SK-N-SH (cell line): ENCODE measurements around the gene IQCF2. TPM values are rescaled to one million over a fixed set of nuclear protein-coding genes. Genes with fewer than 3 reads are reported as not detected.

Source experiments
- CTCF ChIA-PET: fragments of 300-600, 350-600 bp; formaldehyde crosslinking; extraction: SDS; loops from one replicate; lab custom pipeline; 2021; lab: Yijun Ruan, JAX
- POLR2A ChIA-PET: fragments of 350-600 bp; sonication (Branson Sonifier 250); formaldehyde crosslinking; extraction: SDS; loops from one replicate; lab custom pipeline; 2020; ENCODE audit warnings: antibody characterized with exemption, inconsistent platforms; lab: Yijun Ruan, JAX
- DNase-seq: peaks from one replicate; pipeline ENCODE4 v3.0.0; 2012
- H2AFZ ChIP-seq: fragments of 200-600 bp; sonication (generic); 2 replicates; pipeline ENCODE4 v1.8.1; 2016; ENCODE audit warnings: antibody characterized with exemption, mild to moderate bottlenecking, low read depth
- H3F3A ChIP-seq: fragments of 200-600 bp; sonication (generic); replicated peaks from 2 replicates; pipeline ENCODE3; 2016; ENCODE audit warnings: antibody characterized with exemption, mild to moderate bottlenecking; ENCODE audit not compliant: insufficient read depth
- H3K27ac ChIP-seq, 2 experiments: fragments of 200-500 bp in 1 of 2; fragments of 200-600 bp in 1 of 2; sonication (Bioruptor generic) in 1 of 2; sonication (generic), shearing (Covaris generic) in 1 of 2; 2 replicates each; pipeline versions ENCODE4 v1.5.1 to v1.6.1; 2014 to 2016; ENCODE audit warnings: low read depth in 2 of 2, inconsistent platforms in 1 of 2, low read length in 1 of 2, mild to moderate bottlenecking in 1 of 2, mixed read lengths in 1 of 2
- H3K27me3 ChIP-seq: fragments of 200-600 bp; sonication (generic), shearing (Covaris generic); 2 replicates; pipeline ENCODE4 v1.6.1; 2016; ENCODE audit warnings: mixed run types; ENCODE audit not compliant: insufficient read depth
- H3K36me3 ChIP-seq, 2 experiments: fragments of 200-500 bp in 1 of 2; fragments of 200-600 bp in 1 of 2; sonication (Bioruptor generic) in 1 of 2; sonication (generic) in 1 of 2; replicated peaks in 1 of 2; 2 replicates each; pipeline versions ENCODE3 to v1.5.1; 2014 to 2016; ENCODE audit warnings: low read length in 1 of 2, mild to moderate bottlenecking in 1 of 2; ENCODE audit not compliant: insufficient read depth in 2 of 2, control insufficient read depth in 1 of 2
- H3K4me1 ChIP-seq, 2 experiments: fragments of 200-500 bp in 1 of 2; fragments of 200-600 bp in 1 of 2; sonication (Bioruptor generic) in 1 of 2; sonication (generic), shearing (Covaris generic) in 1 of 2; 2 replicates each; pipeline versions ENCODE4 v1.5.1 to v1.6.1; 2014 to 2016; ENCODE audit warnings: low read depth in 1 of 2, low read length in 1 of 2, mixed run types in 1 of 2; ENCODE audit not compliant: insufficient read depth in 2 of 2, control insufficient read depth in 1 of 2
- H3K4me2 ChIP-seq: fragments of 200-600 bp; sonication (generic), shearing (Covaris generic); 2 replicates; pipeline ENCODE4 v1.6.1; 2017; ENCODE audit warnings: mixed run types
- H3K4me3 ChIP-seq, 2 experiments: fragments of 200-500 bp in 1 of 2; fragments of 200-600 bp in 1 of 2; sonication (Bioruptor generic) in 1 of 2; sonication (generic), shearing (Covaris generic) in 1 of 2; 2 replicates each; pipeline versions ENCODE4 v1.5.1 to v1.8.1; 2014 to 2016; ENCODE audit warnings: low read depth in 2 of 2, inconsistent platforms in 1 of 2, low read length in 1 of 2, mild to moderate bottlenecking in 1 of 2, mixed read lengths in 1 of 2, moderate library complexity in 1 of 2
- H3K79me2 ChIP-seq: fragments of 200-600 bp; sonication (generic); 2 replicates; pipeline ENCODE4 v1.8.1; 2017; ENCODE audit warnings: mild to moderate bottlenecking; ENCODE audit not compliant: insufficient read depth
- H3K9ac ChIP-seq: fragments of 200-600 bp; sonication (generic); 2 replicates; pipeline ENCODE4 v1.6.1; 2017; ENCODE audit warnings: mixed run types
- H3K9me2 ChIP-seq: fragments of 200-600 bp; sonication (generic); 2 replicates; pipeline ENCODE4 v1.6.1; 2017; ENCODE audit warnings: mixed run types
- H3K9me3 ChIP-seq: fragments of 200-600 bp; sonication (generic); 2 replicates; pipeline ENCODE4 v1.6.1; 2017; ENCODE audit warnings: mixed run types, mild to moderate bottlenecking, moderate library complexity
- H4K20me1 ChIP-seq: fragments of 200-600 bp; sonication (generic); 2 replicates; pipeline ENCODE4 v1.6.1; 2017; ENCODE audit warnings: mild to moderate bottlenecking, mixed run types; ENCODE audit not compliant: insufficient read depth
- ELF1 ChIP-seq: IDR thresholded peaks from 2 replicates; pipeline ENCODE4 v1.4.0; 2012
- EZH2phosphoT487 ChIP-seq: fragments of 200-600 bp; sonication (generic); IDR thresholded peaks from 2 replicates; pipeline ENCODE4 v1.6.1; 2017; ENCODE audit warnings: low read depth, mixed run types, mild to moderate bottlenecking, antibody characterized with exemption, moderate library complexity, borderline replicate concordance
- FOXJ3 ChIP-seq: sonication (generic); formaldehyde crosslinking; IDR thresholded peaks from 2 replicates; pipeline ENCODE4 v1.5.1; 2020; ENCODE audit warnings: mild to moderate bottlenecking, missing genetic modification reagents
- GABPA ChIP-seq: IDR thresholded peaks from 2 replicates; pipeline ENCODE4 v1.4.0; 2012; ENCODE audit warnings: low read depth, mild to moderate bottlenecking
- GATA2 ChIP-seq: sonication (generic); formaldehyde crosslinking; IDR thresholded peaks from 2 replicates; pipeline ENCODE4 v1.5.0; 2020; ENCODE audit warnings: mild to moderate bottlenecking, missing genetic modification reagents
- MXI1 ChIP-seq: IDR thresholded peaks from 2 replicates; pipeline ENCODE4 v1.6.1; 2012; ENCODE audit warnings: mild to moderate bottlenecking, low read depth, low read length, improper control_type of control experiment
- NRF1 ChIP-seq: IDR thresholded peaks from 2 replicates; pipeline ENCODE4 v1.6.1; 2012; ENCODE audit warnings: low read depth, mild to moderate bottlenecking, low read length
- POLR2AphosphoS5 ChIP-seq: IDR thresholded peaks from 2 replicates; pipeline ENCODE4 v1.6.1; 2012; ENCODE audit warnings: low read depth, low read length
- RXRA ChIP-seq: IDR thresholded peaks from 2 replicates; pipeline ENCODE4 v1.4.0; 2012; ENCODE audit warnings: low read depth, mild to moderate bottlenecking, borderline replicate concordance
- SMC3 ChIP-seq: IDR thresholded peaks from 2 replicates; pipeline ENCODE4 v1.6.1; 2012; ENCODE audit warnings: low read depth, low read length, improper control_type of control experiment
- TAF1 ChIP-seq: IDR thresholded peaks from 2 replicates; pipeline ENCODE4 v1.6.1; 2012; ENCODE audit warnings: low read depth, mild to moderate bottlenecking, low read length, moderate library complexity, borderline replicate concordance
- TEAD4 ChIP-seq: IDR thresholded peaks from 2 replicates; pipeline ENCODE4 v1.4.0; 2012; ENCODE audit warnings: mild to moderate bottlenecking, borderline replicate concordance; ENCODE audit not compliant: insufficient read depth
- YY1 ChIP-seq: IDR thresholded peaks from 2 replicates; pipeline ENCODE4 v1.4.0; 2012; ENCODE audit warnings: low read depth, mild to moderate bottlenecking
- WGBS: methylation state at CpG from one replicate; pipeline ENCODE4 v1.1.6; 2017; ENCODE audit warnings: low lambda C conversion rate; 5-methylcytosine and 5-hydroxymethylcytosine counted together
- polyA plus RNA-seq, 3 experiments: library from polyadenylated mRNA; depleted of rRNA; stranded (reverse); fragments of >200 nt; gene quantifications; 2 replicates each; pipeline ENCODE4 v1.2.3, GENCODE V29; 2012
- TF ChIP-seq, protein P1 (sequence below): fragments of 150-350 bp; IDR thresholded peaks from 2 replicates; pipeline ENCODE4 v1.6.1; 2016; ENCODE audit warnings: mild to moderate bottlenecking, low read depth, low read length
- TF ChIP-seq, protein P2 (sequence below): IDR thresholded peaks from 2 replicates; pipeline ENCODE4; 2012

The IQCF2 gene
- polyA plus RNA-seq, 1 of the 3 experiments (the other 2 are of a cell fraction): not detected

DNA sequence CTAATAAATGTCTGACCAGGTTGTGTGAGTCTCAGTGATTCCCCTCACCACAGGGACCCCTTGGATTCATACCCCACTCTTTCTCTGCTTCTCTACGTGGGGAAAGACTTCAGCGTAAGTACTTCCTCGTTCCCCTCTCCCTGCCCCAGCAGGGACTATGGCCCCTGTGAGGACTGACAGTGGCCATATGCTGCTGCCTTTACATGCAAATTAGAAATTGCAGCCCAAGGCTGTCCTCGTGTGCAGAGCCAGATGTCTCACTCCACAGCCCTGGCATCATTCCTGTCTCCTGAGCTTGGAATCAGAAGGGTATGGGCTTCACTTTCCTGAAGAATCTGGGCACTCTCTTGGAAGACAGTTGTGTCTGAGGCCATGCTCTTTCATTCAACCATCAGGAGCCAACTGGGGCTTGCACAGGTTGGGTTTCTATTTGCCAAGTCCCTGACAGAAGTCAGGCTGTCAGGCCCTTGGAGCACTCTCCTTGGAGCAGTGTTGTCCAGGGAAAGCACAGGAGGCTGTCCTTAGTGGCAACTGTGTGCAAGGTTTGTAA is 30.5 kb upstream of the IQCF2 start:
- Histone ChIP-seq H3K4me1 (peaks cover 0 to 4% of the 10 kb centered on the region in 2 experiments; a peak in 1 of 4 replicates), H3K4me2 (no peak overlapping the region), H3K79me2 (no peaks in the 10 kb centered on the region), H3K9me3 (no peaks in the 10 kb centered on the region), H3F3A (no peaks in the 10 kb centered on the region), H4K20me1 (no peaks in the 10 kb centered on the region), H2AFZ (no peak overlapping the region), H3K27me3 (no peaks in the 10 kb centered on the region), H3K4me3 (no peak overlapping the region), H3K9me2 (no peaks in the 10 kb centered on the region), H3K9ac (no peak overlapping the region), H3K27ac (no peak overlapping the region), H3K36me3 (no peaks in the 10 kb centered on the region)
- ChIA-PET POLR2A (no interaction called here), CTCF (interaction anchor here (0.9 kb wide), 1 partner anchor 112 kb away, joined by 4 read pairs; no protein-coding TSS in a partner anchor)
- 40% methylated on average over 4 of the region's 4 CpGs for WGBS
- DNase-seq: no peak
- TF ChIP-seq GATA2 (CRISPR knock-in tag) (no peak), TEAD4 (no peak), SMC3 (no peak), NRF1 (no peak), RXRA (no peak), EZH2phosphoT487 (no peak), TAF1 (no peak), ELF1 (no peak)
- TF ChIP-seq, protein P1, sequence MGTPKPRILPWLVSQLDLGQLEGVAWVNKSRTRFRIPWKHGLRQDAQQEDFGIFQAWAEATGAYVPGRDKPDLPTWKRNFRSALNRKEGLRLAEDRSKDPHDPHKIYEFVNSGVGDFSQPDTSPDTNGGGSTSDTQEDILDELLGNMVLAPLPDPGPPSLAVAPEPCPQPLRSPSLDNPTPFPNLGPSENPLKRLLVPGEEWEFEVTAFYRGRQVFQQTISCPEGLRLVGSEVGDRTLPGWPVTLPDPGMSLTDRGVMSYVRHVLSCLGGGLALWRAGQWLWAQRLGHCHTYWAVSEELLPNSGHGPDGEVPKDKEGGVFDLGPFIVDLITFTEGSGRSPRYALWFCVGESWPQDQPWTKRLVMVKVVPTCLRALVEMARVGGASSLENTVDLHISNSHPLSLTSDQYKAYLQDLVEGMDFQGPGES: no peak

DNA sequence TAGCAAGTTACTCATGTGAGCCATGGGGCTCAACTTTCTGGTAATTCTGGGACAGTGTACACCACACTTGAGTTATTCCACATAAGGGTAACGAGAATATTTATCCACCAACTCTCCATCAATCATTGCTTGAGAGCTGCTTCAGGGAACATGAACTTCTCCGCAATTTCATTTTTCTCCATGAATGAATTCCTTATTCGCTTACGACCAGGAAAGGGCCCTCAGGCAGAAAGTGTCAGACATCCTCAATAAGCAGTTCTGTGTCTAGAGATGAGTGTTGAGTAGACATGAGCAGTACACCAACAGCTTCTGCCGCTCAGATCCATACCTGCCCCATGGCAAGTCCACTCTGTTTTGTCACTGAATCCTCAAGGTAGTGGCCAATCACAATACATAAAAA is 24.8 kb upstream of the IQCF2 start:
- Histone ChIP-seq H3K27ac (no peak overlapping the region), H3K36me3 (no peaks in the 10 kb centered on the region), H3K4me3 (no peak overlapping the region), H3K4me2 (no peak overlapping the region), H4K20me1 (no peaks in the 10 kb centered on the region), H3K9me2 (no peaks in the 10 kb centered on the region), H3K9me3 (no peaks in the 10 kb centered on the region), H3K9ac (no peak overlapping the region), H3K79me2 (no peaks in the 10 kb centered on the region), H3F3A (no peaks in the 10 kb centered on the region), H3K4me1 (no peaks in the 10 kb centered on the region), H3K27me3 (no peaks in the 10 kb centered on the region), H2AFZ (no peak overlapping the region)
- DNase-seq: no peak
- TF ChIP-seq TEAD4 (no peak), POLR2AphosphoS5 (no peak), MXI1 (no peak), FOXJ3 (CRISPR knock-in tag) (no peak), RXRA (no peak), YY1 (no peak), GABPA (no peak)
- TF ChIP-seq, protein P2, sequence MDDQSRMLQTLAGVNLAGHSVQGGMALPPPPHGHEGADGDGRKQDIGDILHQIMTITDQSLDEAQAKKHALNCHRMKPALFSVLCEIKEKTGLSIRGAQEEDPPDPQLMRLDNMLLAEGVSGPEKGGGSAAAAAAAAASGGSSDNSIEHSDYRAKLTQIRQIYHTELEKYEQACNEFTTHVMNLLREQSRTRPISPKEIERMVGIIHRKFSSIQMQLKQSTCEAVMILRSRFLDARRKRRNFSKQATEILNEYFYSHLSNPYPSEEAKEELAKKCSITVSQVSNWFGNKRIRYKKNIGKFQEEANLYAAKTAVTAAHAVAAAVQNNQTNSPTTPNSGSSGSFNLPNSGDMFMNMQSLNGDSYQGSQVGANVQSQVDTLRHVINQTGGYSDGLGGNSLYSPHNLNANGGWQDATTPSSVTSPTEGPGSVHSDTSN: no peak
- CTCF ChIA-PET: no interaction called here
- POLR2A ChIA-PET: no interaction called here
- WGBS: 38% methylated on average over 5 of the region's 5 CpGs
